HL-60/S4 (cell line): ENCODE data around the gene MYCBP2.
"Not testable (repeated sequence)": the region's sequence is repeated elsewhere in the genome, so short reads cannot be mapped to it uniquely, and the experiment has no call there.

Experiments used
- in situ Hi-C: fragments of 300-500 bp; cut with MboI; formaldehyde crosslinking; loops from 2 replicates; pipeline ENCODE4 v1.14.3; 2022; ENCODE audit warnings: low sequenced_read_pairs

Gene MYCBP2

GRCh38 chr13:77326905-77327604 lies at the start of gene MYCBP2:
TSS of gene MYCBP2 (minus strand) at chr13:77327094. CDS start at chr13:77326775, 319 bp downstream.
- in situ Hi-C loops, result no loop called here

DNA sequence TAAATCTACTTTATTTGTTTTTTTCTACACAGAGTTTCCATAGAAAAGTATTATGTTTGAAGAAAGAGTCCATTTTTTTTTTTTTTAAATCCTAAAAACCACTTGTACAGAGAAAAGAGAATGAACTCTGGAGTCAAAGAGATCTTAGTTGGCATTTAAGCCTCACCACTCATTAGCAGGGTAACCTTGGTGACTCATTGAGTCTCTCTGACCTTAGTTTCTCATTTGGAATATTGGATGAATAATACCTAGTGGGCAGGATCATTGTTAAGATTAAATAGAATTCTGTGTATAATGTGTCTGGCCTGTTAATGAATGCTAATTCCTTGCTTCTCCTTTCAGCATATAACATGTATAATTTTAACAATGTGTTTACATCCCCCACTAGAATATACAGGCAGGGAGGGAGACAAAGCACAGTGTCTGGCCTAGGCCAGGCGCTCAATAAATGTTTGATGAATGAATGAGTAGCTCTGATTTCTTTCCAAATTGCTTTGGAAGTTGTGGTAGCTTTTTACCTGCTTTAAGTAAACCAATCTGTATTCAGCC lies 48.7 kb upstream of the MYCBP2 start:
- in situ Hi-C loops, result no loop called here

DNA sequence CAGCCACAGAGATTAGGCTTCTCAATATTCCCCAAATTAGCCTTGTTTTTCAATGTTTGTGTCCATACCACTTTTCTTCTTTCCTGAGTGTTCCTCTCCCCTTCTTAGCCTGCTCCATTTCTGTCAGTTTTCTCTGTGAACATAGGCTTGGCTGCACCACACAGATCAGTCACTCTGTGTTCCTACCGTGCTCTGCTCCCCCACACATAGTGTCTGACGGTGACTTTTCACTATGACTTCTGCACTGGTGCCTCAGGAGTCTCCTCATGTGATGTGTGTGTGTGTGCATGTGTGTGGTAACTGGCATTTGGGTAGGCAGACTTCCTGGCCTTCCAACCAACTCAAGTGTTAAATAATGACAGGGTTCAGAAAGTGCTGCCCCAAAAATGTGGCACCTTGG lies 47.9 kb upstream of the MYCBP2 start:
- in situ Hi-C loops, result no loop called here

GRCh38 chr13:77374339-77374738 lies 47.4 kb upstream of the MYCBP2 start:
- in situ Hi-C loops, result no loop called here

DNA sequence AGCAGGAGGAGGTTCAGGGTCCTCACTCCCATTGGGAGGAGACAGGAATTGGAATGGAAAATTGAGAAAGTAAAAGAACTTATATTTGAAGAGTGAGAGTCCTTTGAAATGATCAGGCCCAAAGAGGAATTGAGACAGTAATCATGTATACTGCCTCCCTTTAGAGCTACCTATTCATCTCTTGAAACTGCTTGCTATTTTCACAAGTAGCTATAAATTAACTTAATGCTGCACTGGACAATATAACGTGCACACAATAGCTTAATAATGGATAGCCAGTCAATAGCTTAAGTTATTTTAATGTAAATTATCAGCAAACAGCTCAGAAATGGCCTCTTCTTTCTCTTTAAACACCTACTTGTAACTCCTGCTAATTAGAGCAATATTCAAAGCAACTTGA lies 46.6 kb upstream of the MYCBP2 start:
- in situ Hi-C loops, result no loop called here

DNA sequence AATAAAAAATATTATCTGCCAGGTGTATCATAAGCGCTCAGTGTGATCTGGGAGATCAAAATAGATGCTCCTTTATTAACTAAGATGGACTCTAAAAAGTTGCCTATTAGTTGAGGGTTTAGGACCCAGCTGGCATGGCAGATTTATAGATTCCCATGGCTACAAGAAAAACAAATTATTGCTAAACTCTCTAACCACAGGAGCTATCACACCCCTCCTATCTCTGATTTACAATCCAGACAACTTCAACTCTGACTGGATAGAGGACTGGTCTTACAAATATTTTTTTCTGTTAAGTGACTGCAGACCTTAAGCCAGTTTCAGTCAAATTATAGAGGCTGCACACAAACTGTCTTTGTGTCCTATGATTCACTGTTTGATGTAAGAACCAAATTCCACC lies 45.4 kb upstream of the MYCBP2 start:
- in situ Hi-C loops, result no loop called here

DNA sequence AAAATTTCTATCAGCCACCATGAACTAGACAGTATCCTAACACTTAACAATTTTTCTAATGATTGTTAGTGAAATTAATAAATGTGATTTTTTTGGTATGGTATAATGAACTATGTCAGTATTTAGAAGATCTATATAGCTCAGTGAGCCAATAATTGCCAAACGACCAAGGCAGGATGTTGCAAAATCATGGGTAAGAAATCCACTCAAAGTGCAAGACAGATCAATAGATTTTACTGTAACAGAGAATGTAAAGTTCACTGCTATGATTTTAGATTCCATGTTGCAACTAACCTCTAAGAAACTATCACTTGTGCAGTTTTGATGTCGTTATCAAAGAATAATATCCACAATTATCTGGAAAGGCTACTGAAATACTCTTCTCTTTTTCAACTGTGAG lies 44.0 kb upstream of the MYCBP2 start:
- in situ Hi-C loops, result no loop called here

GRCh38 chr13:77362166-77362565 lies 35.3 kb upstream of the MYCBP2 start:
- in situ Hi-C loops, result no loop called here

DNA sequence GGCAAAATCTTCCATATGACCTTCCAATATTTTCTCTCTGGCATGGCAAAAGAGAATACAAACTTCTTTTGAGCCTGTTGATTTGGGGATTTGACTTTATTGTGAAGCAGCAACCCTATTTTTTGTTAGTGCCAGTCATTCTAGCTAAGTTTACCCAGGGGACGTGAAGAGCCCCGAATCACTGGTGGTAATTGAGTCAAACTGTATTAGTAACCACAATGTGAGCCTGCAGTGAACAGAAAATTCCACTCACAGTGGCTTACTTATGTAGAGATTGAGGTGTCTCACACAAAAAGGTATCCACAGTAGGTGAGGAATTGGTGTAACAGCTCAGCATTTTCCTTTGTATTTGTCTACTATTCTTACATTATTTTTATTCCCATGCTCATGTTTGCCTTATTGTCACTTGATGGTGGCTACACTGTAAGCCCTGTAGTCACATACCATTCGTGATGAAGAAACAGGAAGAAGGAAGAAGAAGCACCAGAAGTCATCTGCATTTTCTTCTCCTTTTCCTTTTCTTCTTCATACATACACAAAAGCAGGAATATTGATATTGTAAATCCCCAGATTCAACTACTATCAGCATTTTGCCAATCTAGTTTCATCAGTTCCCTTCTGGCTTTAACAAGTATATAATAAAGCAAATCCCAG lies 33.3 kb upstream of the MYCBP2 start:
- in situ Hi-C loops, result no loop called here

GRCh38 chr13:77359171-77359570 lies 32.3 kb upstream of the MYCBP2 start:
- in situ Hi-C loops, result no loop called here

- in situ Hi-C loops, result no loop called here
Observed at GRCh38 chr13:77358001-77358400, 31.1 kb upstream of the MYCBP2 start.

DNA sequence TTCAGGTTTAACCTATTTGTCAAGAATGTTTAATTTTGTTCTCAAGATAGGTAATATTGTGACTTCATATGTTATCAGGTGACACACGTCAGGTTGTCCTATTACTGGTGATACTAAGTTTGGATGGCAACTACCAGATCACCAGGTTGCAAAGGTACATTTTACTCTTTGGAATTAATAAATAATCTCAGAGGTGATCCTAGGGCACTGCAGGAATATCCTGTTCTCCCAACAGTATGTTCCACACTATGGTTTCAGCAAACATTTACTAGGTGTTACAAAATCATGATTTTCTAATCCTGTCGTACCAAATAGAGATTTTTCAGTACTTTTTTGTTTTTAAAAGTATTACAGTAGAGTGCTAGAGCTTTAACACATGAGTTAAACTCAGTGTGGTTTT lies 29.3 kb upstream of the MYCBP2 start:
- in situ Hi-C loops, result no loop called here

- in situ Hi-C loops, result no loop called here
Observed at GRCh38 chr13:77353995-77354394, 27.1 kb upstream of the MYCBP2 start.

- in situ Hi-C loops, result no loop called here
Observed at GRCh38 chr13:77351315-77351714, 24.4 kb upstream of the MYCBP2 start.

DNA sequence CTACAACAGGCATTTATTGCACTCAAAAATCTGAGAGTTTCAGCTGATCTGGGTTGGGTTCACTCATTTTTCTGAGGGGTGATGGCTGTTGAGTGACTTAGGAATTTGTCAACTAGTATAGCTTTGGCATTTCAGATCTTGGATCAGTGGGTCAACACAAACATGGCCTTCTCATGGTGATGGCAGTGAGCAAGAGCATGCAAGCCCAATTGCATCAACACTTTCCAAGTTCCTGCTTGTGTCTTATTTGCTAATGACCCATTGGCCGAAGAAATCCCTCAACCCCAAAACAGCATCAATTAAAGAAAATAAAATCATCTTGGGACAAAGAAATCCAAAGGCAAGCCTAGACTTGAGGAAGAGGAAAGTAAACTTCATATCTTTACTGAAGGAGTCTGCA lies 23.9 kb upstream of the MYCBP2 start:
- in situ Hi-C loops, result no loop called here

- in situ Hi-C loops, result no loop called here
Observed at GRCh38 chr13:77349365-77349764, 22.5 kb upstream of the MYCBP2 start.

GRCh38 chr13:77347351-77347750 lies 20.5 kb upstream of the MYCBP2 start:
- in situ Hi-C loops, result not testable (repeated sequence)

- in situ Hi-C loops, result no loop called here
Observed at GRCh38 chr13:77345150-77345780, 18.4 kb upstream of the MYCBP2 start.

- in situ Hi-C loops, result no loop called here
Observed at GRCh38 chr13:77343841-77344240, 16.9 kb upstream of the MYCBP2 start.

DNA sequence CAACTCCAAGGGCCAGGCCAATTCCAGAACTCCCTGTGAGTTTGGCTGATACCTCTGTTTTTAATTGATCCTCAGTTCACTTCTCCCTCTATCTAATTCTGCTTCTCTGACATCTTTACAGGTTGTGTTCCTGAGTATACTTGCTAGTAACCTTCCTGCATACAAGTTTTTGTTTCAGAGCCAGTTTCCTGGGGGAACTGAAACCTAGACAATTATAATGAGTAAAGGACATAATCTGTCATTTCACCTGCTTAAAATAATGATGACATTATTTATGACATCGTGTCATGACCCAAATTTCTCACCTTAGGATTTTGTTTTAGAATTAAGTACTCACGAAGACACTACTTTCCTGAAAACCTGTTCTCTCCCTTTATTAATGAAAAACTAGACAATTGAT lies 12.5 kb upstream of the MYCBP2 start:
- in situ Hi-C loops, result loop anchor here (10.0 kb wide), 1 partner anchor 135 kb away; no protein-coding TSS in a partner anchor

GRCh38 chr13:77338961-77339401 lies 12.1 kb upstream of the MYCBP2 start:
- in situ Hi-C loops, result loop anchor here (10.0 kb wide), 1 partner anchor 136 kb away; no protein-coding TSS in a partner anchor

- in situ Hi-C loops, result loop anchor here (10.0 kb wide), 1 partner anchor 136 kb away; no protein-coding TSS in a partner anchor
Observed at GRCh38 chr13:77338329-77338728, 11.4 kb upstream of the MYCBP2 start.
